Measurements from ENCODE around the gene FAU. TPM values are rescaled to one million over a fixed set of nuclear protein-coding genes. Genes with fewer than 3 reads are reported as not detected.
A peak's percentile ranks its signal among the peaks of the same experiment; 100 is the strongest.

FAU gene
- total and polyA plus RNA-seq, 9 of the 15 experiments (the other 6 are each of a cell fraction or from before 2014, with no cell fraction given) = 433 to 1,827 (median 942) TPM

DNA sequence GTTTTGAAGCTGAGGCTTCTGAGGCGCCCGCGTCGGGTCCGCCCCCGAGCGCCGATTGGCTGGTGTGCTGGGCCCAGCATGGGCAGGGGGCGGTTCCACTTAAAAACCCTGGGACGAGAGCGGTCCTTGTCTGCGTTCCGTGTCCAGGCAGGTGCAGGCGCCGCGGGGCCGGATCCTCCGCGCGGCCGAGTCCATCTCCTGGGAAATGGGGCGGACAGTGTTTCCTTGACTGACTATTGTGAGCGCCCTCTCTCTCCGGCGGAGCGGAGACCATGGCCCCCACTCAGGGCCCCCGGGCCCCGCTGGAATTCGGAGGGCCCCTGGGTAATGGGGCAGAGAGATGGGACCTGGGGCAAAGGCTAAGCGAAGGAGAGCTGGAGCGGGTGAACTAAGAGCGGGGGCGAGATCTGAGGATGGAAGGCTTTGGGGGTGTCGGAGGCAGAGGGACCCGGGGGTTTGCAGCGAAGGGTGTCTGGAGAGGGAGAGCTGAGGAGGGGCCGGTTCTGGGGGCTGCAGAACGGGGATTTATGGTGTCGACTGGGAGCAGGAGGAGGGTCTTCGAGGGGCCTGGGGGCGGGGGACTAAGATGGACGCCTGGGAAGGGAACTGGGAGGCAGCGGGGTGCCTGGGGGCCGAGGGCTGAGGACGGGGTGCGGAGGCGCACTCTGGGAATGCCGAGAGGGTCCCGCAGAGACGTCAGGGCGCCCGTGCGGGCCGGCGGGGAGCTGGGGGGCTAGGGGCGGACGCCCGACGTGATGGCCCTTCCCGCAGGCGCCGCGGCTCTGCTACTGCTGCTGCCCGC lies 10.0 kb downstream of the FAU start, which contains the start of gene TM7SF2 (continued):
- peak; percentile 29 for TF ChIP-seq CCNT2 (IDR thresholded peaks at IDR 0.05; ENCODE audit: borderline replicate concordance, extremely low read depth, insufficient read length, low read depth, low read length)
- no peak for TF ChIP-seq NR2C1 (IDR thresholded peaks at IDR 0.05)
- TF ChIP-seq NR2C1 (tag; IDR thresholded peaks at IDR 0.05) = no peak
- peak; percentile 55; the same call in 1 of the 2 replicates for TF ChIP-seq MECOM (CRISPR knock-in tag; IDR thresholded peaks at IDR 0.05)
- TF ChIP-seq, protein P1, sequence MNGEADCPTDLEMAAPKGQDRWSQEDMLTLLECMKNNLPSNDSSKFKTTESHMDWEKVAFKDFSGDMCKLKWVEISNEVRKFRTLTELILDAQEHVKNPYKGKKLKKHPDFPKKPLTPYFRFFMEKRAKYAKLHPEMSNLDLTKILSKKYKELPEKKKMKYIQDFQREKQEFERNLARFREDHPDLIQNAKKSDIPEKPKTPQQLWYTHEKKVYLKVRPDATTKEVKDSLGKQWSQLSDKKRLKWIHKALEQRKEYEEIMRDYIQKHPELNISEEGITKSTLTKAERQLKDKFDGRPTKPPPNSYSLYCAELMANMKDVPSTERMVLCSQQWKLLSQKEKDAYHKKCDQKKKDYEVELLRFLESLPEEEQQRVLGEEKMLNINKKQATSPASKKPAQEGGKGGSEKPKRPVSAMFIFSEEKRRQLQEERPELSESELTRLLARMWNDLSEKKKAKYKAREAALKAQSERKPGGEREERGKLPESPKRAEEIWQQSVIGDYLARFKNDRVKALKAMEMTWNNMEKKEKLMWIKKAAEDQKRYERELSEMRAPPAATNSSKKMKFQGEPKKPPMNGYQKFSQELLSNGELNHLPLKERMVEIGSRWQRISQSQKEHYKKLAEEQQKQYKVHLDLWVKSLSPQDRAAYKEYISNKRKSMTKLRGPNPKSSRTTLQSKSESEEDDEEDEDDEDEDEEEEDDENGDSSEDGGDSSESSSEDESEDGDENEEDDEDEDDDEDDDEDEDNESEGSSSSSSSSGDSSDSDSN (IDR thresholded peaks at IDR 0.05; ENCODE audit: borderline replicate concordance in 1 of 2, low read depth in 2 of 2, low read length in 2 of 2) = peak; percentile 82 to 97; a peak in 3 of 4 replicates
- TF ChIP-seq NCOA1 (IDR thresholded peaks at IDR 0.05; ENCODE audit: low read depth) = no peak
- no peak for TF ChIP-seq CBX5 (IDR thresholded peaks at IDR 0.05; ENCODE audit: borderline replicate concordance, low read depth)
- TF ChIP-seq ZNF121 (CRISPR knock-in tag; conservative IDR thresholded peaks at IDR 0.05) = no peak
- no peak for TF ChIP-seq CEBPG (CRISPR knock-in tag; IDR thresholded peaks at IDR 0.05)
- TF ChIP-seq CEBPG (tag; conservative IDR thresholded peaks at IDR 0.05 in 1 of 2, IDR thresholded peaks at IDR 0.05 in 1 of 2) = no peak
- TF ChIP-seq, protein P2, sequence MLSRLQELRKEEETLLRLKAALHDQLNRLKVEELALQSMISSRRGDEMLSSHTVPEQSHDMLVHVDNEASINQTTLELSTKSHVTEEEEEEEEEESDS (CRISPR knock-in tag; IDR thresholded peaks at IDR 0.05) = no peak
- TF ChIP-seq, protein P3, sequence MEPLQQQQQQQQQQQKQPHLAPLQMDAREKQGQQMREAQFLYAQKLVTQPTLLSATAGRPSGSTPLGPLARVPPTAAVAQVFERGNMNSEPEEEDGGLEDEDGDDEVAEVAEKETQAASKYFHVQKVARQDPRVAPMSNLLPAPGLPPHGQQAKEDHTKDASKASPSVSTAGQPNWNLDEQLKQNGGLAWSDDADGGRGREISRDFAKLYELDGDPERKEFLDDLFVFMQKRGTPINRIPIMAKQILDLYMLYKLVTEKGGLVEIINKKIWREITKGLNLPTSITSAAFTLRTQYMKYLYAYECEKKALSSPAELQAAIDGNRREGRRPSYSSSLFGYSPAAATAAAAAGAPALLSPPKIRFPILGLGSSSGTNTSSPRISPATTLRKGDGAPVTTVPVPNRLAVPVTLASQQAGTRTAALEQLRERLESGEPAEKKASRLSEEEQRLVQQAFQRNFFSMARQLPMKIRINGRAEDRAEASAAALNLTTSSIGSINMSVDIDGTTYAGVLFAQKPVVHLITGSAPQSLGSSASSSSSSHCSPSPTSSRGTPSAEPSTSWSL (CRISPR knock-in tag; IDR thresholded peaks at IDR 0.05; ENCODE audit: borderline replicate concordance) = no peak
- no peak for TF ChIP-seq LCOR (CRISPR knock-in tag; IDR thresholded peaks at IDR 0.05)
- TF ChIP-seq PPARD (CRISPR knock-in tag; IDR thresholded peaks at IDR 0.05) = no peak
- no peak for TF ChIP-seq BDP1 (IDR thresholded peaks at IDR 0.05; ENCODE audit: insufficient read depth, insufficient read length)
- no peak for TF ChIP-seq NUFIP1 (IDR thresholded peaks at IDR 0.05; ENCODE audit: partially characterized antibody)
- 0 out of 2 replicates have a peak, but pooled peaks have one; percentile 9 for TF ChIP-seq ZNF717 (CRISPR knock-in tag; IDR thresholded peaks at IDR 0.05)
- TF ChIP-seq CBX2 (IDR thresholded peaks at IDR 0.05; ENCODE audit: insufficient read depth, low read length, poor library complexity, severe bottlenecking) = no peak
- TF ChIP-seq POLR2AphosphoS5 (IDR thresholded peaks at IDR 0.05; ENCODE audit: control insufficient read depth, insufficient read depth, low read depth, low read length) = peak; percentile 54; the same call in 1 of the 2 replicates
- TF ChIP-seq, protein P4, sequence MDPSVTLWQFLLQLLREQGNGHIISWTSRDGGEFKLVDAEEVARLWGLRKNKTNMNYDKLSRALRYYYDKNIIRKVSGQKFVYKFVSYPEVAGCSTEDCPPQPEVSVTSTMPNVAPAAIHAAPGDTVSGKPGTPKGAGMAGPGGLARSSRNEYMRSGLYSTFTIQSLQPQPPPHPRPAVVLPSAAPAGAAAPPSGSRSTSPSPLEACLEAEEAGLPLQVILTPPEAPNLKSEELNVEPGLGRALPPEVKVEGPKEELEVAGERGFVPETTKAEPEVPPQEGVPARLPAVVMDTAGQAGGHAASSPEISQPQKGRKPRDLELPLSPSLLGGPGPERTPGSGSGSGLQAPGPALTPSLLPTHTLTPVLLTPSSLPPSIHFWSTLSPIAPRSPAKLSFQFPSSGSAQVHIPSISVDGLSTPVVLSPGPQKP (CRISPR knock-in tag; IDR thresholded peaks at IDR 0.05) = no peak
- TF ChIP-seq ZNF551 (CRISPR knock-in tag; IDR thresholded peaks at IDR 0.05) = no peak
- TF ChIP-seq RBM17 (IDR thresholded peaks at IDR 0.05; ENCODE audit: borderline replicate concordance, low read depth, low read length) = no peak
- TF ChIP-seq TBP (optimal IDR thresholded peaks at IDR 0.05; ENCODE audit: low read depth, low read length) = peak; percentile 92
